Stomach (tissue), 9 donors: ENCODE results near the gene ARHGAP15. TPM values are rescaled to one million over a fixed set of nuclear protein-coding genes. Genes with fewer than 3 reads are reported as not detected.

Experiments used
- DNase-seq, 2 donors: peaks; one replicate each; pipeline versions ENCODE4 v3.0.0 to v3.0.0-alpha.2; 2013 to 2019
- H3K27ac ChIP-seq, 5 donors: fragments of 200-600 bp in 4 of 5; sonication (generic) in 4 of 5; one replicate each; pipeline ENCODE4 v1.5.1; 2013 to 2019; ENCODE audit warnings: mild to moderate bottlenecking in 1 of 5, moderate library complexity in 1 of 5
- H3K27me3 ChIP-seq, 3 donors: fragments of 200-600 bp; sonication (generic); one replicate each; pipeline ENCODE4 v1.5.1; 2017 to 2019; ENCODE audit warnings: mixed run types in 1 of 3
- H3K36me3 ChIP-seq, 4 donors: fragments of 200-600 bp; sonication (generic); 1 replicate in 3 of 4; 2 replicates in 1 of 4; pipeline ENCODE4 v1.5.1; 2016 to 2019
- H3K4me1 ChIP-seq, 4 donors: fragments of 200-600 bp; sonication (generic); one replicate each; pipeline ENCODE4 v1.5.1; 2016 to 2019
- H3K4me3 ChIP-seq, 4 donors: fragments of 200-600 bp; sonication (generic) in 3 of 4; one replicate each; pipeline ENCODE4 v1.5.1; 2016 to 2019; ENCODE audit warnings: mild to moderate bottlenecking in 1 of 4
- H3K9me3 ChIP-seq, 4 donors: fragments of 200-600 bp; sonication (generic); one replicate each; pipeline ENCODE4 v1.5.1; 2016 to 2019
- EP300 ChIP-seq: sonication (generic); formaldehyde crosslinking; IDR thresholded peaks from one replicate; pipeline ENCODE4 v1.6.1; 2017; ENCODE audit warnings: antibody characterized with exemption
- POLR2A ChIP-seq, 4 donors: fragments of 450-650 bp; IDR thresholded peaks; one replicate each; pipeline ENCODE4 v1.6.1; 2016; ENCODE audit warnings: antibody characterized with exemption in 4 of 4, control low read depth in 2 of 4, mild to moderate bottlenecking in 1 of 4, moderate library complexity in 1 of 4
- POLR2AphosphoS5 ChIP-seq, 3 donors: sonication (generic); formaldehyde crosslinking; IDR thresholded peaks; one replicate each; pipeline ENCODE4 v1.6.1; 2016; ENCODE audit warnings: antibody characterized with exemption in 3 of 3
- WGBS, 5 donors: extraction: QIAGEN DNeasy Blood & Tissue Kit in 3 of 5; methylation state at CpG; one replicate each; pipeline versions ENCODE4 v1.1.5 to v1.1.7; 2013 to 2018; 5-methylcytosine and 5-hydroxymethylcytosine counted together
- intact Hi-C: fragments of 100-400 bp; cut with DNase I; formaldehyde crosslinking; loops from one replicate; pipeline ENCODE4 v1.15.1; 2023; ENCODE audit warnings: low total_unique reads
- polyA plus RNA-seq, 3 donors: library from polyadenylated mRNA; stranded (reverse); fragments of 200-250 nt; gene quantifications; one replicate each; pipeline ENCODE4 v1.2.3, GENCODE V29; 2013
- total RNA-seq, 5 donors: library from RNA; depleted of rRNA; stranded (reverse); fragments of >200 nt; gene quantifications; one replicate each; pipeline versions ENCODE4 v1.1.0 to v1.2.3, GENCODE V29; 2014 to 2016
- TF ChIP-seq, protein P1 (sequence below), 7 experiments: fragments of 450-650 bp in 4 of 7; fragments of 200-600 bp in 3 of 7; sonication (generic) in 3 of 7; IDR thresholded peaks; one replicate each; pipeline ENCODE4 v1.5.1; 2016 to 2019; ENCODE audit warnings: antibody characterized with exemption in 7 of 7, control low read depth in 2 of 7, mild to moderate bottlenecking in 1 of 7
- donor health status: healthy with polysubstance abuse.
- donor health status: Bipolar disorder and iron deficiency.
- donor health status: healthy.

The ARHGAP15 gene
- total and polyA plus RNA-seq, 8 donors: 1.8 to 66.3 (median 6.8) TPM; not detected in 1

DNA sequence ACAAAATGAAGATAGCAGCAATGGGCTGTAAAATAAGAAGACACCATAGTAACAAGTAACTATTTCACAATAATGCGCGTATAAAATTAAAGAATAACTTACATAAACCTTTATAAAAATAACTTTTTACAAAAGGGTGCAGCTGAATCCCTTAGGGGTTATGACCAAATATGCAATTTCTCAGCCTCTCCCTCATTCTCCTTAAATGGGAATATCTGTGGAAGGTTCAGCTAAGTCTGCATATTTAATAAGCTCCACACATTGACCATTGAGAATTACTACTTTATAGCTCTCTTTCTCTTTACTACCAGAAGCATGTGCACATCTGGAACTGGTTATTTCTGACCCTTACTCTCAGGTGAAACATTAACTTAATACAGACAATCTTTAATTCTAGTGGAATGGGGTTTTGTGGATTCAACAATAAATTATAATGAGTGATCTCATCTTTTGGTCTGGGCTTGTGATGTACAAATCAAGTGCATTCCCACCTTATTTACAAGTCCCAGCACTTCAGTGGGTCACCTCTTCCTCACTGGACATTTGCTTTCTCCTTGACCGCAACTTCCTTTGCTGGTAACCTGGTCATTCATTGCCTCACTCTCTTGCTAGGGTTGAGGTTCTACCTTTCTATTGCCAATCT lies 15.7 kb downstream of the ARHGAP15 start:
- no peaks in the 10 kb centered on the region for H3K36me3 ChIP-seq
- no peak for DNase-seq
- intact Hi-C loops: no loop called here
- H3K4me1 ChIP-seq: peaks cover 0 to 23% (median 0%) of the 10 kb centered on the region in 4 donors
- no peak overlapping the region for H3K27ac ChIP-seq
- no peaks in the 10 kb centered on the region for H3K9me3 ChIP-seq
- peaks cover 0 to 3% (median 0%) of the 10 kb centered on the region in 3 donors for H3K27me3 ChIP-seq
- TF ChIP-seq EP300: no peak
- TF ChIP-seq, protein P1, sequence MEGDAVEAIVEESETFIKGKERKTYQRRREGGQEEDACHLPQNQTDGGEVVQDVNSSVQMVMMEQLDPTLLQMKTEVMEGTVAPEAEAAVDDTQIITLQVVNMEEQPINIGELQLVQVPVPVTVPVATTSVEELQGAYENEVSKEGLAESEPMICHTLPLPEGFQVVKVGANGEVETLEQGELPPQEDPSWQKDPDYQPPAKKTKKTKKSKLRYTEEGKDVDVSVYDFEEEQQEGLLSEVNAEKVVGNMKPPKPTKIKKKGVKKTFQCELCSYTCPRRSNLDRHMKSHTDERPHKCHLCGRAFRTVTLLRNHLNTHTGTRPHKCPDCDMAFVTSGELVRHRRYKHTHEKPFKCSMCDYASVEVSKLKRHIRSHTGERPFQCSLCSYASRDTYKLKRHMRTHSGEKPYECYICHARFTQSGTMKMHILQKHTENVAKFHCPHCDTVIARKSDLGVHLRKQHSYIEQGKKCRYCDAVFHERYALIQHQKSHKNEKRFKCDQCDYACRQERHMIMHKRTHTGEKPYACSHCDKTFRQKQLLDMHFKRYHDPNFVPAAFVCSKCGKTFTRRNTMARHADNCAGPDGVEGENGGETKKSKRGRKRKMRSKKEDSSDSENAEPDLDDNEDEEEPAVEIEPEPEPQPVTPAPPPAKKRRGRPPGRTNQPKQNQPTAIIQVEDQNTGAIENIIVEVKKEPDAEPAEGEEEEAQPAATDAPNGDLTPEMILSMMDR (IDR thresholded peaks at IDR 0.05): no peak
- no peak for TF ChIP-seq POLR2A (IDR thresholded peaks at IDR 0.05)
- no peak for TF ChIP-seq POLR2AphosphoS5 (IDR thresholded peaks at IDR 0.05)
- H3K4me3 ChIP-seq: no peak overlapping the region
- WGBS, 5 donors: 94 to 97% (median 96%) methylated on average over 3 of the region's 3 CpGs

GRCh38 chr2:143146366-143146765 lies 17.1 kb downstream of the ARHGAP15 start:
- Histone ChIP-seq H3K27me3 (no peaks in the 10 kb centered on the region), H3K4me1 (peaks cover 0 to 16% (median 0%) of the 10 kb centered on the region in 4 donors), H3K36me3 (no peaks in the 10 kb centered on the region), H3K27ac (no peak overlapping the region), H3K4me3 (no peak overlapping the region), H3K9me3 (no peaks in the 10 kb centered on the region)
- no peak for DNase-seq
- intact Hi-C loops: no loop called here
- TF ChIP-seq, protein P1 (IDR thresholded peaks at IDR 0.05): no peak
- TF ChIP-seq POLR2A (IDR thresholded peaks at IDR 0.05): no peak
- no peak for TF ChIP-seq POLR2AphosphoS5 (IDR thresholded peaks at IDR 0.05)
- no peak for TF ChIP-seq EP300
- WGBS, 5 donors: 54 to 77% (median 63%) methylated on average over 1 of the region's 1 CpG

- H3K4me3 ChIP-seq: no peak overlapping the region
- peaks cover 0 to 10% (median 0%) of the 10 kb centered on the region in 4 donors for H3K4me1 ChIP-seq
- TF ChIP-seq POLR2AphosphoS5 (IDR thresholded peaks at IDR 0.05) (no peak), POLR2A (IDR thresholded peaks at IDR 0.05) (no peak), EP300 (no peak)
- TF ChIP-seq, protein P1 (IDR thresholded peaks at IDR 0.05): no peak
- DNase-seq: no peak
- no peaks in the 10 kb centered on the region for H3K36me3 ChIP-seq
- intact Hi-C loops: no loop called here
- H3K27me3 ChIP-seq: peaks cover 0 to 3% (median 0%) of the 10 kb centered on the region in 3 donors
- H3K27ac ChIP-seq: no peak overlapping the region
- 81 to 86% (median 83%) methylated on average over 7 of the region's 7 CpGs for WGBS, 5 donors
- no peaks in the 10 kb centered on the region for H3K9me3 ChIP-seq
Measured at GRCh38 chr2:143146815-143147530, 17.8 kb downstream of the ARHGAP15 start.

DNA sequence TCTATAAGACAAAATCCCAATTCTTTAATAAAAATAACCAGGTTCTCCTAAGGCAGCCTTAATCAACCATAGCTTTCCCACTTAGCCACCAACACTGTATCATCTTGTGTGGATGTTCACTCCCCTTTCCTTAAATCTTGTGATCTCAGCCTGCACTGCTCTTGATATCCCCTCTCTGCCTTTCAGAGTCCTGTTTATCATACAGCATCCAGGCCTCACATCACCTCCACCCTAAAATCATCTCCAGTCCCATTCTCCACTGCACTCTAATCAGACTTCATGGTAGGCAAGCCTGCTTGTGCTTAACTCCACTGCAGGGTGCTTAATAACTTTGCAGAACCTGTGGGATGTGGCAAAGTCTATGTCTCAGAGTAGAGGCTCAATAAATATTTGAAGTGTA lies 18.8 kb downstream of the ARHGAP15 start:
- TF ChIP-seq POLR2A (IDR thresholded peaks at IDR 0.05) (no peak), POLR2AphosphoS5 (IDR thresholded peaks at IDR 0.05) (no peak), EP300 (no peak)
- TF ChIP-seq, protein P1 (IDR thresholded peaks at IDR 0.05): no peak
- no peaks in the 10 kb centered on the region for H3K36me3 ChIP-seq
- H3K9me3 ChIP-seq: no peaks in the 10 kb centered on the region
- peaks cover 0 to 5% (median 0%) of the 10 kb centered on the region in 4 donors for H3K4me1 ChIP-seq
- H3K27ac ChIP-seq: no peak overlapping the region
- H3K27me3 ChIP-seq: peaks cover 0 to 4% (median 0%) of the 10 kb centered on the region in 3 donors
- DNase-seq: no peak
- no peak overlapping the region for H3K4me3 ChIP-seq
- intact Hi-C loops: no loop called here
